ENCODE results near the gene KSR2. TPM values are rescaled to one million over a fixed set of nuclear protein-coding genes. Genes with fewer than 3 reads are reported as not detected.

KSR2 gene
- total and polyA plus RNA-seq, 2 donors (not counting 3 experiments of a cell fraction or from before 2014, with no cell fraction given) = 2.1 to 5.2 TPM

GRCh38 chr12:117743761-117744160 lies 225.0 kb downstream of the KSR2 start:
- TF ChIP-seq POLR2A (IDR thresholded peaks at IDR 0.05; ENCODE audit: low read depth, low read length) = no peak
- no peak for TF ChIP-seq CTCF (IDR thresholded peaks at IDR 0.05; ENCODE audit: extremely low read depth in 1 of 2, insufficient read depth in 1 of 2, low read depth in 1 of 2, low read length in 2 of 2)
- TF ChIP-seq GATA2 (IDR thresholded peaks at IDR 0.05; ENCODE audit: insufficient read depth, insufficient read length, low read depth, low read length) = no peak
- no peak for TF ChIP-seq EZH2 (IDR thresholded peaks at IDR 0.05; ENCODE audit: borderline replicate concordance, low read depth, low read length, severe bottlenecking)
- no peak for TF ChIP-seq MYC (IDR thresholded peaks at IDR 0.05; ENCODE audit: low read depth, low read length)
- no peak for TF ChIP-seq POLR2AphosphoS5 (IDR thresholded peaks at IDR 0.05; ENCODE audit: insufficient read depth, low read depth, low read length)
- TF ChIP-seq, protein P1, sequence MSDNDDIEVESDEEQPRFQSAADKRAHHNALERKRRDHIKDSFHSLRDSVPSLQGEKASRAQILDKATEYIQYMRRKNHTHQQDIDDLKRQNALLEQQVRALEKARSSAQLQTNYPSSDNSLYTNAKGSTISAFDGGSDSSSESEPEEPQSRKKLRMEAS (IDR thresholded peaks at IDR 0.05; ENCODE audit: insufficient read depth, insufficient read length) = no peak
- TF ChIP-seq JUN (IDR thresholded peaks at IDR 0.05; ENCODE audit: borderline replicate concordance, insufficient read depth, insufficient read length, low read depth) = no peak
- Histone ChIP-seq H3K4me2 (ENCODE audit: insufficient read depth, low read length) (no peak overlapping the region), H2AFZ (ENCODE audit: low read depth, low read length) (no peak overlapping the region), H3K4me3 (replicated peaks in 1 of 3; ENCODE audit: insufficient read depth in 1 of 3, low read depth in 1 of 3, low read length in 3 of 3) (no peak overlapping the region), H4K20me1 (replicated peaks; ENCODE audit: control insufficient read depth, extremely low read depth, insufficient read depth, low read length) (no peaks in the 10 kb centered on the region), H3K9ac (replicated peaks; ENCODE audit: extremely low read depth, insufficient read depth, low read length) (no peak overlapping the region), H3K27ac (ENCODE audit: insufficient read depth, low read depth, low read length) (no peak overlapping the region), H3K79me2 (ENCODE audit: control insufficient read depth, insufficient read depth, low read length) (no peaks in the 10 kb centered on the region), H3K4me1 (ENCODE audit: control insufficient read depth, extremely low read depth, insufficient read depth, low read length) (no peaks in the 10 kb centered on the region), H3K36me3 (ENCODE audit: control insufficient read depth in 2 of 2, extremely low read depth in 1 of 2, insufficient read depth in 2 of 2, low read length in 2 of 2) (no peaks in the 10 kb centered on the region), H3K27me3 (ENCODE audit: control insufficient read depth in 2 of 2, insufficient read depth in 2 of 2, low read length in 2 of 2) (no peaks in the 10 kb centered on the region), H3K9me1 (replicated peaks; ENCODE audit: control insufficient read depth, extremely low read depth, insufficient read depth, low read length) (no peaks in the 10 kb centered on the region), H3K9me3 (replicated peaks; ENCODE audit: control insufficient read depth, insufficient read depth, low read length) (no peaks in the 10 kb centered on the region)
- FAIRE-seq = no peak
- ChIA-PET CTCF (no interaction called here), POLR2A (no interaction called here)
- intact Hi-C loops (cut with micrococcal nuclease) = no loop called here
- no TSS peak for BruUV-seq (replicated peaks)
- no peak for DNase-seq (ENCODE audit: low read depth, low spot score)
- dilution Hi-C loops (cut with MboI; ENCODE audit: extremely low pct_ligation_motif_present, low sequenced_read_pairs) = no loop called here

Measured in endothelial cell of umbilical vein (primary cell).